ENCODE measurements around the gene CCDC141.

CCDC141 gene

GRCh38 chr2:178829299-178829960 is 220.5 kb downstream of the CCDC141 start:
- peak; percentile 24 for DNase-seq (ENCODE audit: low spot score)

DNA sequence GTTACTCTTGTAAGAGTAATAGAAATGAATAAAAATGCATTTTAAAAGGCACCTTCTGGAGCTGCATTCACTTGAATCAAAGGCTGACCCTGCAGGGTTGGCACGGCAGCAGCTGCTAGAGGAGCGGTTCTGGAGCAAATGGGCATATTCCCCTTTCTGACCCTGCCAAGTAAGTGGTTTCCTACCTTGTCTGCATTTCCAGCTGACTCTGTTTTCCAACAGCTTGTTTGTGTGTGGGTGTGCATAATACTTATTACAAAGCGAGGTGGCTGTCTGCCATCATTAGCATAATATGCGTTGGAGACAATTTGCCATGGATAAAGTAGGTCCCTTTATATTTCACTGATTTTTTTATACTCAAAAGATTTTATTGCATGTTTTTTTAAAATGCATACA is 221.5 kb downstream of the CCDC141 start:
- peak; percentile 13 for DNase-seq (ENCODE audit: low spot score)

DNA sequence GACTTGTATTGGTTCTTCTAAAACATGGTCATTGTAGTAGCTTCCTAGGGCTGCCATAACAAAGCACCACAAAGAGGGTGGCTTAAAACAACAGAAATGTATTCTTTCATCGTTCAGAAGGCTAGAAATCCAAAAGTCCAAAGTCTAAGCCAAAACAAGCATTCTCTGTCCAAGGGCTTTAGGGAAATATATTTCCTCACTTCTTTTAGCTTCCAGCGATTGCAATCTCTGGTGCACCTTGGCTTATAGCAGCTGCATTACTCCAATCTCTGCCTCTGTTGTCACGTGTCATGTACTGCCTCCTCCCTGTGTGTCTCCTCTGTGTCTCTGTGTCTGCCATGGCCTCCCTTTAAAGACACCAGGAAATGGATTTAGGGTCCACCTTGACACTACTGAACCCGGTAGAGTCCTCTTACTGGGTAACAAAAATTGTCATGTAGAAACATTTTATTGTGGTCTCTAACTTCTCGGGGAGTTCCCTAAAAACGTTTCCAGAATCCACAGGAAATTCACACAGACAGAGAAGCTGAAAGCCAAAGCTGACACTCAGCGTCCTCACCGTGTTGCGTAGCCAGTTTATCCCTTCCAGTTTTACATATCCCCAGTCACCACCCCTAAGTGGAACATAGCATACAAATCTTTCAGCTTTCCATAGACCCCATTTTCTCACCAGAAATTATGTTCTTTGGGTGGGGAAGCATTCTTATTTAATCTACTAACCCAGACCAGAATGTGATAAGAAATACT is 222.0 kb downstream of the CCDC141 start:
- no peak for DNase-seq (ENCODE audit: low spot score)

GRCh38 chr2:178827111-178827510 is 222.8 kb downstream of the CCDC141 start:
- no peak for DNase-seq (ENCODE audit: low spot score)

DNA sequence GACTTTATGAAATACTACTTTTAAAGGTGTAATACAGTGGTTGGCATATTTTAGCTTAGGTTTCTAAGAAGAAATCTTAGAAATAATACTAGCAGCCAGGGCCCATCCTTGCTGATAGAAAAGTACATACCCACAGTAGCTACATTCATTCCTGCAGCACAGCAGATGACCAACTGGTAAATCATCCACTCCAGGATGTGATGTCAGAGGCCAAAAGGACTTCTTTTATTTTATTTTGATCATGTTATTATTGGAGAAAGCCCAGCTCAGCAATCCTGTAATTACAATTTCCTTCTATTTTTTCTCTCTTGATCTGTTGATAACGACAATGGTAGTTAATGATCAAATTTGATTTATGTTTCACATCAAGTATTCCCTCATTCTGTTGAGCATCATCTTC is 224.8 kb downstream of the CCDC141 start:
- peak; percentile 49 for DNase-seq (ENCODE audit: low spot score)

GRCh38 chr2:178824181-178824580 is 225.8 kb downstream of the CCDC141 start:
- no peak for DNase-seq (ENCODE audit: low spot score)

DNA sequence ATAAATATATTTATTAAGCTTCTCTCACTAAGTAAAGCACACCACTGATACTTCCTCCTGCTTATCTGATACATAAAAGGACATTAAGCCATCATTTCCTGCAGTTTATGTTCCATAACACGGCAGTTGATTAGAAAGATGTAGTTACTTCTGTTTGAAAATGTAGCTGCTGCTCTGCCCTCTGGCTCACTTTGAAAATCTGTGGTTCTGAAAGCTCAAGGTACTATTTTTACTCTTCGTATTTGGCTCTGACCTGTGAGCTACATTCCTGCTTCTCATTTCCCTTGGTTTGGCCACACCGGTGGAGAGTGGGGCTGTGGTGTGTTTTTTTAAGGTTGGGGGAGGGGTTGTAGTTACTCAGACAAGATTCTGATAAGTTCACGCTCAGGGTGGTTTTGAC is 229.9 kb downstream of the CCDC141 start:
- DNase-seq (ENCODE audit: low spot score), result no peak

DNA sequence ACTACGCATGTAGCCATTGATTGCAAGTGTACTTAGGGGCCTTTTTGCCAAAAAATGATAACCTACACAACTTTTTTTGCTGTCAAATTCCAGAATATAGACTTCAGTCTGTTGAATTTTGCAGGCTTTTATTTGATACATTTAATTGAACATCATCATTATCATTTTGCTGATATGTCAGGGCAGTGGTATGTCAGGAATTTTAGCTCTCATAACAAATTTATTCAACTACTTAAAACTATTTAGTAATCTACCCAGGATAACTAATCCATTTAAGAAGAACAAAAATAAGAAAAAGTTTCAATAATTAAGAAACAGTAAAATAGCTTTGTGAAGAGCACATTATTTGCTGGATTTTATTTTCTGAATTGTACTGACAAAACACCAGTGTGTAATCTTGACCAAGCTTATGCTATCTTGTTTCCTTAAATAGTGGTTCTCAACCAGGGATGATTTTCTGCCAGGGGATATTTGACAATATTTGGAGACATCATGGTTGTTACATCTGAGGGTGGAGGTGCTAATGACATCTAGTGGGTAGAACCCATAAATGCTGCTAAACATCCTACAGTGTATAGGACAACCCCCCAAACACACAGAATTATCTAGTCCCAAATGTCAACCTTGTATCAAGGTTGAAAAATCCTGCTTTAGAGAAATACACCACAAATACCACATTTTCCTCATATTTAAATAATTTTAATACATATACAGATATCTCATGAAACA is 230.6 kb downstream of the CCDC141 start:
- DNase-seq (ENCODE audit: low spot score), result no peak

DNA sequence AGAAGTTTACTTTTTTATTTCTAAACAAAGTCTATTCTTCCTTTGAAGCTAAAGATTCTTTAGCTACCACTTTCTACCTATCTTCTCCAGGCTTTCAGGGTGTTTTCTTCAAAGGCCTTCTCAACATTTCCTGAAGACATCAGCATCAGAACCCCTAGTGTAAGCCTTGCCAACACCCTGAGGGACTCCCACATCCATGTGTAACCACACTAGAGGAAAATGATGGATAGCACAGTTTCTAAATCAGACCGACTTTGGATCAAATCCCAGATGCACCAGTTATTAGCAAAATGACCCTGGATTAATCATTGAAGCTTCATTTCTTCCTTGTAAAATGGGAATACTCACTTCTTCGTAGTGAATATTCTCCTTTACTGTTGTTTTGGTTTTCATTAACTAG is 238.0 kb downstream of the CCDC141 start:
- DNase-seq (ENCODE audit: low spot score), result no peak

- DNase-seq (ENCODE audit: low spot score), result no peak
Measured at GRCh38 chr2:178811045-178811444, 238.9 kb downstream of the CCDC141 start.

GRCh38 chr2:178810422-178810821 is 239.5 kb downstream of the CCDC141 start:
- DNase-seq (ENCODE audit: low spot score), result no peak

DNA sequence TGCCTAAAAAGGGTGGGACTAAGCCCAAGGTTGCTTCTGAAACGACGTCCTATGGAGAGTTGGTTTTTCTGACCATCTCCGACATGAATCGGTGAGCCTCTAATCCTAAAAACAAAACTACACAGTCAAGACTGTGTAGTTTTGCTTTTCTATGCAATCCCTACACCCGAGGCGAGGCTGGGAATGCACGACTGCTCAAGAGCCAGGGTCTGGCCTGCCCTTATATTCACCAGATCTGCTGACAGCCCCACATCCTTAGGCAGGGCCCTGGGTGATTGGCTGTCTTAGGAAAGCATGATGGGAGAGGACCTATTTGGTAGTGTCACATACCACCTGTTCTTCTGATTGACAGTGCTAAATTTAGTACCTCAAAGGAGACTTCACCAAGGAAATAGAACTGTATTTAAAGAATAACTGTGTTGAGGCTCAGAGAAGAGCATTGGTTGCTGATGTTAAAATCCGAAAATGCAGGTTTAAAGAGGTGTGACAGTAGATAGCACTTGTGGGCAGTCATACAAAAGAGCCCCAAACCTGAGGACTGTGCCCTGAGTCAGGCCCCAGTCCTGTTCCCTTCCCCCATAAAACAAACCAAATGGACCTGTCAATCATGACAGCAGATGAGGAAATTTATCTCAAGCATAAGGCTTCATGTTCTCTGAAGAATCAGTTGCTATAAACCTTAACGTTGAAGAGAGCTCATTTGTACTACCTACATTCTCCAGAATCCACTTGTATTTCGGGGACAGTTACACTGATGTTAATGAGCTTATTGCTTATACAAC is 242.5 kb downstream of the CCDC141 start, which contains the start of gene TTN:
Gene TTN (minus strand): TSS at position 197 of the 782 bp plus-strand sequence. CDS start 2,781 bp downstream, outside the sequence.
- DNase-seq (ENCODE audit: low spot score), result no peak

- no peak for DNase-seq (ENCODE audit: low spot score)
Measured at GRCh38 chr2:178806543-178806942, 243.4 kb downstream of the CCDC141 start.

DNA sequence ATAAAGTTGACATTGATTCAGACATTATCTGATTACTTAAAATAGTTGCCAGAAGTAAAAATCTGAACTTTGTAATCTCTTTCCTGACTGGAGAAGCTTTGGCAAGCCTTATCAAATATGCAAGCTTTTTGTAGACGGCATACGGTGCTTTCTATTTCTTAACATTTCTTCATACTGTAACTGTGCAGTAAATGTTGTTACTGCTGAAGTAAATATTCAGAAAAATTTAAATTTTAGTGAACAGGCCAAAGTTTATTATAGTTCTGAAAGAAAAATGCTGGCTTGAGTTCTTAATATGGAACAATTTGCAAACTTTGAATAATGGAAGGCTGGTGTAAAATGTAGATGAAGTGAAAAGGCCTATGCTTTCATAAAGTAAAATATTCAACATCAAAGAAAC is 244.5 kb downstream of the CCDC141 start:
- no peak for DNase-seq (ENCODE audit: low spot score)

DNA sequence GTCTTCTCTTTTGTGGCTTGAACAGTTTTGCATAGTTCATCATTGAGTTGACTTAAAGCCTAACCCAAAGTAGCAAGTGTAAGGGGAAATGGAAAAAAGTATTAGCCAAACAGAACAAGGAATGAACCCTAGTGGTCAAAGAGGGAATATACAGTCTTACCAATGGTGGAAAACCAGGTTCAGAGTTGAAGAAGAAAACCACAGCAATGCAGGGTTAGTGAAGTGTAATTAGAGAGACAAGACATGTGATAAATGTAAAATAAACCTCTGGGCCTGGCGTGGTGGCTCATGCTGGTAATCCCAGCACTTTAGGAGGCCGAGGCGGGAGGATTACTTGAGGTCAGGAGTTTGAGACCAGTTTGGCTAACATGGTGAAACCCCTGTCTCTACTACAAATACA is 245.1 kb downstream of the CCDC141 start:
- DNase-seq (ENCODE audit: low spot score), result peak; percentile 57

DNA sequence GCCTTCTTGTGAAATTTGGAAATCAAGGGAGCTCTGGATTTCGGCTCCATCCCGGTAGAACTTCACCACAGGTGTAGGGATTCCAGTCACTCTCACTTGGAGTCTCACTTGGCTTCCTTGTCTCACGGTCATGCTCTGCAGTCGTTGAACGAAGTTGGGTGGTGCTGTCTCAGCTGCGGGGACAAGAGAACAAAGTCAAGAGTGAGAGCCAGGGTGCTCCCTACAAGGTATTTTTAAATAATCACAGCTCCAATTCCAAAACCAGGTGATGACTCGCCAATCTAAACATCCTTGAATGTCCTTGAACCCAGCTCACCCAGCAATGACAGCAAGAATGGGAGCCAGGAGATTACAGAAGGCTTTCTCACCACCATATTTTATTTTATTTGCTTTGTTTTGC is 249.4 kb downstream of the CCDC141 start:
- DNase-seq (ENCODE audit: low spot score), result no peak

DNA sequence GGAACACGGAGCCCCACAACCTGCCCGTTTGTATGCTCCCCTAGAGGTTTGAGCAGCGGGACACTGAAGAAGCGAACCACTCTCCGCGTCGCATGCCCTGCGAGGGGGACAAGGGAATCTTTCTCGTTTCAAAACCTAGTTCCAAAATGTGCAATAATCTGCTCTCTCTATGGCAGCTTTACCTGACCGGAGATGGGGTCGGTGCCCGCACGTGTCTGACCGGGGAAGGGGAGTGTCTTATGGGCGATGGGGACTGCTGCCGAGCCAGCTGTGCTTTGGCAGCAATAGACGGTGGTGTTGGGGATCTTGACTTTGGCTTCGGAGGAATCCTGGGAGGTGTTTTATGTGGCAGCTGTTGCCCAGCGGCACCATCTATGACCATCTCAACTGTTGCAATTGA is 250.6 kb downstream of the CCDC141 start:
- no peak for DNase-seq (ENCODE audit: low spot score)

GRCh38 chr2:178796079-178796677 is 253.8 kb downstream of the CCDC141 start:
- DNase-seq (ENCODE audit: low spot score), result peak; percentile 33

DNA sequence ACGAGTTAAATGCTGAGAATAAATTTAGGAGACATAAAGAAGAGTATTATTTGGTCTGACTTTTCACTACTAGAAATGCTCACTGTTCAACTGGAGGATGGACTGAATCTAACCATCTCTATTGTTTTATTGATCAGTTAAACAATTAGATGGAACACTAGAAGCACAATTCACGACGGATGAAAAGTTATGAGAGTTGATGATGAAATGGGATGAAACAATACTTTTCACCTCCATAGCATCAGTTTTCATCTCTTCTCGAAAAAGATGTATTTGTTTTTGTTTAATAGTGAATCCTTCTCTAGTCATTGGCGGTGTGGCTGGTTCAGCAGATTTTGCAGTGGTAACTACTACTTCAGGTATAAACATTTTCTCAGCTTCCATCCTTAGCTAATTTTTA is 262.0 kb downstream of the CCDC141 start:
- no peak for DNase-seq (ENCODE audit: low spot score)

GRCh38 chr2:178787155-178787554 is 262.8 kb downstream of the CCDC141 start:
- no peak for DNase-seq (ENCODE audit: low spot score)

- DNase-seq (ENCODE audit: low spot score), result no peak
Measured at GRCh38 chr2:178783889-178784288, 266.0 kb downstream of the CCDC141 start.

DNA sequence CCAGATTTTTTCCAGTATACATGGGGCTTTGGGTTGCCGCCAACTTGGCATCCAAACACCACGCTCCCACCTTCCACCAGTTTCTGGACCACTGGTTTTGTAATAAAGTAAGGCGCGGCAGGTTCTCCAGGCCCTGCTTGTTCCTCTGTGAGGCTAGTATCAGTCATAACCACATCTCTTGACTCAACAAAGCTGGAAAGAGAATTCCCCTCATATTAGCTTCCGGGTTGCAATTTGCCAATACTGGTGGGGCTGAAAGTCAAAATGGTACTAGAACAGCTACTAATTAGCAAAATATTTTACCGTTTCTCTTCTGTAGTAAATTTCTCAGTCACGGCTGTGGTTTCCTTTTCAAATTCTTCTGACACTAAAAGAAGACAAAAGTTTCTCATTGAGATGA is 267.7 kb downstream of the CCDC141 start:
- DNase-seq (ENCODE audit: low spot score), result no peak

All from COLO829 (cell line).